Activated CD8-positive, alpha-beta memory T cell treated with anti-CD3 and anti-CD28 coated beads, Interleukin-2, amount 50 U/mL, for 4 hours (primary cell): ENCODE data around the gene CKM.
A peak's percentile ranks its signal among the peaks of the same experiment; 100 is the strongest.
"Not testable (repeated sequence)": the region's sequence is repeated elsewhere in the genome, so short reads cannot be mapped to it uniquely, and the experiment has no call there.

Source experiments
- DNase-seq: peaks from one replicate; pipeline ENCODE4 v3.0.0-alpha.2; 2020

CKM gene

GRCh38 chr19:45348367-45349125 lies 25.9 kb upstream of the CKM start:
- DNase-seq: no peak

- no peak for DNase-seq
These were observed 25.1 kb upstream of the CKM start for GRCh38 chr19:45347570-45348366.

- no peak for DNase-seq
These were observed 23.8 kb upstream of the CKM start for GRCh38 chr19:45346449-45346848.

- DNase-seq: no peak
These were observed 22.8 kb upstream of the CKM start for GRCh38 chr19:45345506-45345860.

- DNase-seq: no peak
These were observed 22.2 kb upstream of the CKM start for GRCh38 chr19:45344621-45345505.

- no peak for DNase-seq
These were observed 20.2 kb upstream of the CKM start for GRCh38 chr19:45342911-45343310.

GRCh38 chr19:45340899-45341453 lies 18.3 kb upstream of the CKM start:
- no peak for DNase-seq

- DNase-seq: peak; percentile 38
These were observed 17.7 kb upstream of the CKM start, which contains the start of gene KLC3 for GRCh38 chr19:45340232-45340898. TSS of gene KLC3 (plus strand) at chr19:45340750. CDS start at chr19:45345542, 4,792 bp downstream.

- no peak for DNase-seq
These were observed 17.0 kb upstream of the CKM start for GRCh38 chr19:45339629-45340028.

GRCh38 chr19:45336696-45337251 lies 14.1 kb upstream of the CKM start:
- DNase-seq: no peak

- not testable (repeated sequence) for DNase-seq
These were observed 12.2 kb upstream of the CKM start for GRCh38 chr19:45334881-45335280.

- DNase-seq: no peak
These were observed 11.1 kb upstream of the CKM start for GRCh38 chr19:45333609-45334303.

GRCh38 chr19:45331411-45331810 lies 8.7 kb upstream of the CKM start:
- DNase-seq: no peak

- no peak for DNase-seq
These were observed 4.9 kb upstream of the CKM start for GRCh38 chr19:45327404-45328143.

- DNase-seq: no peak
These were observed 1.8 kb upstream of the CKM start for GRCh38 chr19:45324349-45324907.

GRCh38 chr19:45323671-45324081 lies 1.0 kb upstream of the CKM start:
- DNase-seq: no peak

- DNase-seq: no peak
These were observed 364 bp downstream of the CKM start for GRCh38 chr19:45322311-45322710.

- DNase-seq: no peak
These were observed 827 bp downstream of the CKM start for GRCh38 chr19:45321848-45322247.

- no peak for DNase-seq
These were observed 1.5 kb downstream of the CKM start for GRCh38 chr19:45320997-45321775.
